Fibroblast of lung (primary cell): ENCODE data around the gene DNTT.

Experiments
- EZH2 ChIP-seq: IDR thresholded peaks from 2 replicates; pipeline ENCODE4 v1.5.1; 2012; ENCODE audit warnings: low read length, control low read depth, mild to moderate bottlenecking; ENCODE audit errors: missing control alignments
- TF ChIP-seq, protein P1 (sequence below), 2 donors: IDR thresholded peaks in 1 of 2; conservative IDR thresholded peaks in 1 of 2; 1 replicate in 1 of 2; 2 replicates in 1 of 2; pipeline ENCODE4 v1.5.1; 2011 to 2012; ENCODE audit warnings: low read length in 2 of 2, control low read depth in 1 of 2, inconsistent platforms in 1 of 2, low read depth in 1 of 2, mild to moderate bottlenecking in 1 of 2

DNA sequence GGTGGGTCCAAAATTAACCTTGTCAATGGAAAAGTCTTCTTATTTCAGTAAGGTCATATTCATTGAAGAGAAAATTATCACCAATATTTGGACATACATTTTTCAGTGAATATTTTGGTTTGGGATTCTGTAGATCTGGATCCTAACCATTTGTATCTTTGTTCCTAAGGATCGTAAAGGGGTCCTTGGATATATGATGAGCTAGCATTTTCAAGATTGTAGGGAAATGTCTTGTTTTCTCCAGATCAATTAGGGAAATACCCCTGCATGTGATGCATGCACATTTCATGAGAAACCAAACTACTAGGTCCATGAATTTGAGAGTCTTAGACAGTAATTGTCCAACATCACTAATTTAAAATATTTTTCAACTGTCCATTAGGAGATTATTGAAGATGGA, 18.0 kb downstream of the DNTT start:
- TF ChIP-seq, protein P1, sequence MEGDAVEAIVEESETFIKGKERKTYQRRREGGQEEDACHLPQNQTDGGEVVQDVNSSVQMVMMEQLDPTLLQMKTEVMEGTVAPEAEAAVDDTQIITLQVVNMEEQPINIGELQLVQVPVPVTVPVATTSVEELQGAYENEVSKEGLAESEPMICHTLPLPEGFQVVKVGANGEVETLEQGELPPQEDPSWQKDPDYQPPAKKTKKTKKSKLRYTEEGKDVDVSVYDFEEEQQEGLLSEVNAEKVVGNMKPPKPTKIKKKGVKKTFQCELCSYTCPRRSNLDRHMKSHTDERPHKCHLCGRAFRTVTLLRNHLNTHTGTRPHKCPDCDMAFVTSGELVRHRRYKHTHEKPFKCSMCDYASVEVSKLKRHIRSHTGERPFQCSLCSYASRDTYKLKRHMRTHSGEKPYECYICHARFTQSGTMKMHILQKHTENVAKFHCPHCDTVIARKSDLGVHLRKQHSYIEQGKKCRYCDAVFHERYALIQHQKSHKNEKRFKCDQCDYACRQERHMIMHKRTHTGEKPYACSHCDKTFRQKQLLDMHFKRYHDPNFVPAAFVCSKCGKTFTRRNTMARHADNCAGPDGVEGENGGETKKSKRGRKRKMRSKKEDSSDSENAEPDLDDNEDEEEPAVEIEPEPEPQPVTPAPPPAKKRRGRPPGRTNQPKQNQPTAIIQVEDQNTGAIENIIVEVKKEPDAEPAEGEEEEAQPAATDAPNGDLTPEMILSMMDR (conservative IDR thresholded peaks at IDR 0.05 in 1 of 2, IDR thresholded peaks at IDR 0.05 in 1 of 2; ENCODE audit: low read depth in 1 of 2, low read length in 2 of 2): no peak
- no peak for TF ChIP-seq EZH2
